Measurements from ENCODE around the gene MBD5. TPM values are rescaled to one million over a fixed set of nuclear protein-coding genes. Genes with fewer than 3 reads are reported as not detected.

Gene MBD5
- total RNA-seq, 1 donor from 2014 or later: 46.5 TPM

- no peak for DNase-seq (ENCODE audit: low read depth)
Observed at GRCh38 chr2:148110184-148110583, 89.3 kb downstream of the MBD5 start.

- DNase-seq (ENCODE audit: low read depth): peak; percentile 74
Observed at GRCh38 chr2:148122788-148123187, 101.9 kb downstream of the MBD5 start.

- peak; percentile 71 for DNase-seq (ENCODE audit: low read depth)
Observed at GRCh38 chr2:148124271-148124670, 103.4 kb downstream of the MBD5 start.

DNA sequence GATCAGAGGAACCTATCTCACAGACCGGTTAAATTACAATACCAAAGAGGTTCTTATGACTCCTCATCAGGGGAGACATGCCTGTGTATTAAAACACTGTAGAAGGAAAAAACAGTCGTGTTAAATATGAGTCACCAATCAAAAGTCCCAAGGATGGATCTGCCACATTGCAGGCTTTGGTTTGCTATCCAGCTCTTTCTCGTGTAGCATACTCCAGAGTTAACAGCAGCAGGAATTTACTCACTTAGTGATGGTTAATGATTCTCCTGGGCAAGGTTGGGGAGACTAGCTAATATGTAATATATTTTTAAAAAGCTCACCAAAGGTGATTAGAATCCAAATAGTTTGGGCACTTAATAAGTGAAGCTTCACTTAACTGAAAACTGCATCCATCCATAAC lies 109.7 kb downstream of the MBD5 start:
- DNase-seq (ENCODE audit: low read depth): peak; percentile 99

- DNase-seq (ENCODE audit: low read depth): peak; percentile 49
Observed at GRCh38 chr2:148132412-148132811, 111.5 kb downstream of the MBD5 start.

DNA sequence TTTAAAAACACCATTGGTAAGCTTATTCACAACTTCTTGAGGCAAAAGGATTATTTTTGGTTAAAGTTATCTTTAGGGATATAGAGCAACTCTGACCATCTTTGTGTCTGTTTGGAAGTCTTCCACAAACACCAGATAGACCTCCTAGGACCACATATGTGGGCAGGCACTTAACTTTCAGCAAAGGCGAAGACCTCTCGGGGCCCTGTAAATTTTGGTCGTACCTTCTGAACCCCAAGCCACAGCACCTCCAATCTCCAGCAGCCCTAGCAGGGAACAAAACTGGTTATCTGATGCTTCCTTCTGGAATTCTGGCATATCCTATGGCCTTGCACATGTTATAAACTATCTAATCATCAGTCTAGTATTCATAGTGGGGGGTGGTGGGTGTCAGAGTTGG lies 114.8 kb downstream of the MBD5 start:
- no peak for DNase-seq (ENCODE audit: low read depth)

DNA sequence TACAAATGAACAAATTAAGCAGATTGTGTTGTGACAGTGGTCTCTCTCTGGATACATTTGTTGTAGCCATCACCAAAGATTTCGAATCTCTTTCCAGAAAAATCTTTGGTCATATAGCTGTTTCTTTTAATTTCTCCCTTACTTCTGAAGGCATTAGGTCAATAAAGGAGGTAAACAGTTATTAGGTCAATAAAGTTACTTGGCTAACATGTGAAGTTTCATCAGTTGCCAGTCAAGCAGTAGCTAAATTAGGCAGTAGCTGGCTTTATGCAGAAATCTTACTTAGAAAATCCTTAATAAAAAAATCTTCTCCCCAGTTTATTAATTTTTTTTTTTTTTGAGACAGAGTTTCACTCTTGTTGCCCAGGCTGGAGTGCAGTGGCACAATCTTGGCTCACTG lies 115.5 kb downstream of the MBD5 start:
- no peak for DNase-seq (ENCODE audit: low read depth)

DNA sequence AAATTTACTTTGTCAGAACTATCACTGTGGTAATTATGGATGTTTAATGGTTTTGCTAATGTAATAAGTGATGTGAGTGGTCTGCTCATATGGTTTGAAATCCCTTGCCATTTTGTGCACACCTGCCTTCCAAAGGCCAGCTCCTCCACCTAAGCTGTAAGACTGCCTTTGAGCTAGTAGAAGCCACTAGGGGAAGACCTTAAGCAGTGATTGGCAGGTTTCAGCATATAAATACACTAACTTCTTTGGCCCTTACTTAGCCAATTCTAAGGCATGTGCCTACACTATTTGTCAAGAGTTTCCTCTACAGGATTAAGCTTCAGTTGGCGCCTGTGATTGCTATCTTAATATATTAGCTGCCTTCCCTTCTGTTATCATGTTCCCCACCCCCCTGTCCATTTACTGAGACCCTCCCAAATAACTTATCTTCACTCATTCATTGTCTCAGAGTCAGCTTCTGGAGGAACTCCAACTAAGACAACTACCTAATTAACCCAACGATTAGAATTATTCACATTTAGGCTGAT lies 141.1 kb downstream of the MBD5 start:
- DNase-seq (ENCODE audit: low read depth): no peak

DNA sequence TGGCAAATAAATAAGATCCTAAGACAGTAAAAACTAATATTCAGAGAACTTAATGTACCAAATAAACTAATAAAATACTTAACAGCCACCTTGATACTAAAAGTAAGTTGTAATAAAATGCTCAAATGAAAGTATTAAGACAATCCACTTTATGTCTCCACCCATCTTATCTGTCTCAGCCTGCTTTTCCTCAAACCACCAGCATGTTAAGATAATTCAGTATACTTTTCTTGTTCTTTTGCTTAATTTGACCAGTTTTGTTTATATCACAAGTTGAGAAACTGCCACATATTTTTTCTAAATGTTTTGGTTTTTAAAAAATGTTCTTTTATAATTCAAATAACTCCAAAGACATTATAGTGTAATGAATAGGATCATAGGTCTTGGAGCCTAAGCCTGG lies 142.0 kb downstream of the MBD5 start:
- DNase-seq (ENCODE audit: low read depth): no peak

DNA sequence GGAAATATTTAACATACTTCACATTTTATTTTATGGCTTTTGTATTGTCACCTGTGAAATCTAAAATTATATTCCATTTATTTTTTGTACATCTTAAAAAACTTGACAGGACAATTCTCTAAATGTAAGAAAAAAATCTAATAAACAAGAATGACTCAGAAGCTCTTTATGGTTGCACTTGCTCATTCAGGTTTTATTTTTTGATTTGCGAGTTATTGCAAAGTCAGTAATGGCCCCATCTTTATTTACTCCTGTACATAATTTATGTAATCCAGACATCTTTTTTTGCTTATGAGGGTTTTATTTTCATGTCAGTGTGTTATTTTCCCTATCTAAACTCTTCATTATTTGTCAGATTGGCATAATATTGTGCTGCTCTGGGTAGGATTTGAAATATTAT lies 145.1 kb downstream of the MBD5 start:
- no peak for DNase-seq (ENCODE audit: low read depth)

GRCh38 chr2:148167241-148167766 lies 146.4 kb downstream of the MBD5 start:
- no peak for DNase-seq (ENCODE audit: low read depth)

DNA sequence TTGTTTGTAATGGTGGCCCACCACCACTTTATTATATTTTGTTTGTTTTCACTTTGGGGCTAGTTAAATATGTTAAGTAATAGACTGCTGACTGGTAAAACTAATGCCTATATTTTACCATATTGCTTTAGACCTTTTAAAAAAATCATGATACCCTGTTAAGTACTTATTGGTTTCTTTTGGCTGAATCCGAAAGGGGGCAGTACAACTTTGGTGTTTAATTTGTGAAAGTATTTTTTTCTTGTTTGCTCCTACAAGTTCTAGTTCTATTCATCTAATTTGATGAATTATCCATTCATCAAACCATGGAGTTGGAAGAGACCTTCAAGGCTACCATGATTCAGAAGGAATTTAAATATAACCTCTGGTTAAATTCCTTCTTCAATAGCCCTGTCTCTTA lies 147.0 kb downstream of the MBD5 start:
- DNase-seq (ENCODE audit: low read depth): no peak

DNA sequence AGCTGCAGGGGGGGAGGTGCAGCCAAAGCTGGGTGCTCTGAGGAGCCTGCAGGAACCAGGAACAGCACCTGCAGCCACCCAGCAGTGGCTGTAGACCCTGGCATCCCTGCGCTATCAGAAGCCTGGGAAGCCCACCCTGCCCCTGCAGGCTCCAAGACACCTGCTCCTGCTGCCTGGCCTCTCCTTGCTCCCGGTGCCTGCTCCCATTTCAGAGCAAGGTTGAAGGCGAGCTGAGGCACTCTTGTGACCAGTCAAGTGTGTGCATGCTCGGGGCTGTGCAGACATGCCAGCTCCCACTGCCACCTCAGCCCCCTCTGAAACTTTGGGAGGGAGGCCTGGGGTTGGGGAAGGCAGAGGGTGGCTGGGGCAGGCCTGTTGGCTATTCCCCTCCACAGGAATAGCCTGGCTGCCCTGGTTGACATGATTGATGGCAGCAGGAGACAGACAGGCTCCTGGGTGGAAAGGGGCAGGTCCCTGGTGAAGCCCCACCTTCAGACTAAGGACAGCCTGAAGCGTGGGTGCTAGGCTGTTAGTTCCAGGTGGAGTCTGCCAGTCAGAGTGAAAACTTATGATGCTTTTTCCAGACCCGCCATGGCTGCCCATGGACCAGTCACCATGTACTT lies 151.4 kb downstream of the MBD5 start:
- DNase-seq (ENCODE audit: low read depth): no peak

DNA sequence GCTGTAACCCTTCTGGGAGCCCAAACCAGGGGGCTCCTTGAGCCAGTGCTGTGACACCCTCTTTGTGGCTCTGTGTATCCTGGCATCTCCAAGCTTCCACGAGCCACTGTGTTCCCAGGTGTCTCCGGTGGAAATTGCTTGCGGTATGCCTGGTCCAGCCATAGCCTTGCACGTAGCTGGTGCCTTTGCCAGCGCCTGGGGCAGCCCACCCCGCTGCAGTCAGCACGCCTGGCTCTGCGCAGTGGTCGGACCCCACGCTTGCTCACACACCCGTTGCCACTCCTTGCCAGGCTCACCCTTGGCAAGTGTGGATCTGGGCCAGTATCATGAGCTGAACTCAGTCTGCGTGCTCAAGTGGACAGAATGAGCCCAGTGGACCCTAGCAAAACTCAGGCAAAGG lies 152.3 kb downstream of the MBD5 start:
- DNase-seq (ENCODE audit: low read depth): no peak

DNA sequence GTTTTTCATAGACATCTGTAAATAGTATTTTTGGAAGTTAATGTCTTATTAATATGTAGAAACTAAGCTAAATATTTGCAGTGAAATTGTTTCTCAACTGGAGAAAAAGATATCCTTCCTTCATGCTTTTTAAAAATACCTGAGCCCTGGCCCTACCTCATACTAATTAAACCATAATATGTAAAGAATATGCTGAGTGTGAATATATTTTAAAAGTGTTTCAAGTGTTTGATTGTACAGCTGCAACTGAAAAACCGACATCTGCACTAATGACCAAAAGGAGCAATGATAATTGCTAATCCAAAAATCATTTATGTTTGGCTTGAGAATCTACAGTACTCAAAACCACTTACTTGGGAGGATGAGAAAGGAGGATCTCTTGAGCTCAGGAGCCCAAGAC lies 156.7 kb downstream of the MBD5 start:
- DNase-seq (ENCODE audit: low read depth): no peak

DNA sequence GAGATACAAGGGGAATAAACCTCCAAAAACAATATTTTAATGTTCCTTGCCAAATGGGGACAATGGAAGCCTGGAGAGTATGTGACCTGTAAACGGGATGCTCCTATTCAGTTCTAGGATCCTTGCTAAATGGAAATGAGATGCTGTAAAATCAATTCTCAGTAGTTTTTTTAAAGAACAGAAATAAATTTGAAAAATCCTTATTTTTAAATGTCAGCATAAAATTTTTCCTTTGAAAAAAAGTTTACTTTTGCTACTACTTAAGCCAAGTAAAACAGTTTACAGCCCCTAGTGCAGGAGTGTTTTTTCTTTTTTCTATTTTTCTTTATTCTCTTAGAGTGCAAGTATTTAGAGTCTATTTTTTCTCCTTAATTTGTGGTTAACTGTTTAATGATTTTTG lies 158.8 kb downstream of the MBD5 start:
- no peak for DNase-seq (ENCODE audit: low read depth)

GRCh38 chr2:148184976-148185375 lies 164.1 kb downstream of the MBD5 start:
- no peak for DNase-seq (ENCODE audit: low read depth)

DNA sequence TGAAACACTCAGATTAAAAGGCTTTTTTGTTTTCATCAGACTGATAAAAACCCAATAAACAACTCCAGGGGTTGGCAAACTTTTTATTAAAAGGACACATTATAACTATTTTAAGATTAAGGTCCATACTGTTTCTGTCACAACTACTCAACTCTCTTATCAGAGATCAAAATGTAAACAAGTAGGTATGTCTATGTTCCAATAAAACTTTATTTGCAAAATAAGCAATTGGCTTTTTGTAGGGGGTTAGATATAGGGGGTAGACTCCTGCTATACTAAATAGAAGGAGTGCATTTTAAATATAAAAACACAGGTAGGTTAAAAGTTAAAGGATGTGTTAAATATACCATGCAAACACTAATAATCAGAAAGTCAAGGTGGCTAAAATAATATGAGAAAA lies 174.0 kb downstream of the MBD5 start:
- DNase-seq (ENCODE audit: low read depth): no peak

- peak; percentile 28 for DNase-seq (ENCODE audit: low read depth)
Observed at GRCh38 chr2:148201075-148202004, 180.4 kb downstream of the MBD5 start.

GRCh38 chr2:148202237-148202636 lies 181.3 kb downstream of the MBD5 start:
- DNase-seq (ENCODE audit: low read depth): no peak

- no peak for DNase-seq (ENCODE audit: low read depth)
Observed at GRCh38 chr2:148207111-148207510, 186.2 kb downstream of the MBD5 start.

DNA sequence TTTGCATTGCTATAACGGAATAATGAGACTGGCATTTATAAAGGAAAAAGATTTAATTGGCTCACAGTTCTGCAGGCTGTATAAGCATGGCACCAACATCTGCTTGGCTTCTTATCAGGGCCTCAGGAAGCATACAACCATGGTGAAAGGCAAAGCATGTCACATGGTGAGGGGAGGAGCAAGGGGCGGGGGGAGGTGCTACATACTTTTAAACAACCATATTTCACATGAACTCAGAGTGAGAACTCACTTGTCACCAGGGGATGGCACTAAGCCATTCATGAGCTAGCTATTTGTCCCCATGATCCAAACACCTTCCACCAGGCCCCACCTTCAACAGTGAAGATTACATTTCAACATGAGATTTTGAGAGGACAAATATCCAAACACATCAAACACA lies 188.7 kb downstream of the MBD5 start:
- DNase-seq (ENCODE audit: low read depth): no peak
